WTC11 (cell line): ENCODE data around the gene NRDC. TPM values are rescaled to one million over a fixed set of nuclear protein-coding genes. Genes with fewer than 3 reads are reported as not detected.

Experiments
- ATAC-seq: fragments of 200-7000 bp; cut with Tn5 transposase; 2 replicates; pipeline ENCODE4 v1.10.0; 2021; ENCODE audit warnings: mild to moderate bottlenecking, moderate library complexity
- CTCF ChIA-PET: fragments of 300-600 bp; sonication (Branson Sonifier 250); formaldehyde crosslinking; loops from one replicate; lab custom pipeline; 2021; ENCODE audit warnings: antibody characterized with exemption; lab: Charles Lee
- POLR2A ChIA-PET: fragments of 350-600 bp; sonication (Branson Sonifier 250); formaldehyde crosslinking; loops from one replicate; lab custom pipeline; 2021; ENCODE audit warnings: antibody characterized with exemption; lab: Charles Lee
- DNase-seq: peaks from one replicate; pipeline ENCODE4 v3.0.0; 2021; ENCODE audit warnings: low spot score
- H3K27ac Mint-ChIP-seq: 2 replicates; pipeline ENCODE4 v1.8.0; 2021; ENCODE audit warnings: mixed read lengths
- H3K27me3 Mint-ChIP-seq: 2 replicates; pipeline ENCODE4 v1.8.0; 2021; ENCODE audit warnings: low read depth, mild to moderate bottlenecking, moderate library complexity, mixed read lengths
- H3K36me3 Mint-ChIP-seq: 2 replicates; pipeline ENCODE4 v1.8.0; 2021; ENCODE audit warnings: mixed read lengths
- H3K4me1 Mint-ChIP-seq: 2 replicates; pipeline ENCODE4 v1.8.0; 2022; ENCODE audit warnings: mixed read lengths
- H3K4me3 Mint-ChIP-seq: 2 replicates; pipeline ENCODE4 v1.8.0; 2021; ENCODE audit warnings: mild to moderate bottlenecking, moderate library complexity, mixed read lengths
- H3K9me3 Mint-ChIP-seq: 2 replicates; pipeline ENCODE4 v1.8.0; 2021; ENCODE audit warnings: mixed read lengths
- ETV6 ChIP-seq: sonication (generic); formaldehyde crosslinking; IDR thresholded peaks from 2 replicates; pipeline ENCODE4 v1.8.1; 2022; ENCODE audit warnings: mild to moderate bottlenecking, missing genetic modification reagents
- FOXP1 ChIP-seq: sonication (generic); formaldehyde crosslinking; IDR thresholded peaks from 2 replicates; pipeline ENCODE4 v1.8.0; 2022; ENCODE audit warnings: missing genetic modification reagents, mild to moderate bottlenecking, moderate library complexity, borderline replicate concordance
- GTF2I ChIP-seq: fragments of 250-450 bp; sonication (Bioruptor Pico); conservative IDR thresholded peaks from 2 replicates; pipeline ENCODE4 v1.4.0; 2021; ENCODE audit warnings: mild to moderate bottlenecking
- IRF2 ChIP-seq: sonication (generic); formaldehyde crosslinking; IDR thresholded peaks from 2 replicates; pipeline ENCODE4 v1.8.0; 2022; ENCODE audit warnings: low read depth, missing genetic modification reagents, borderline replicate concordance
- SMAD3 ChIP-seq: sonication (generic); formaldehyde crosslinking; IDR thresholded peaks from 2 replicates; pipeline ENCODE4 v1.8.0; 2022; ENCODE audit warnings: missing genetic modification reagents, mild to moderate bottlenecking, borderline replicate concordance
- SMAD4 ChIP-seq: sonication (generic); formaldehyde crosslinking; IDR thresholded peaks from 2 replicates; pipeline ENCODE4 v1.8.0; 2022; ENCODE audit warnings: mild to moderate bottlenecking, missing genetic modification reagents
- ZNF138 ChIP-seq: sonication (generic); formaldehyde crosslinking; conservative IDR thresholded peaks from 2 replicates; pipeline ENCODE4 v1.8.1; 2022; ENCODE audit warnings: mild to moderate bottlenecking, moderate library complexity, missing genetic modification reagents
- ZNF263 ChIP-seq: sonication (generic); formaldehyde crosslinking; IDR thresholded peaks from 2 replicates; pipeline ENCODE4 v1.8.1; 2022; ENCODE audit warnings: low read depth, mild to moderate bottlenecking, moderate library complexity, missing genetic modification reagents
- ZNF396 ChIP-seq: fragments of 250-450 bp; sonication (Bioruptor Pico); IDR thresholded peaks from 2 replicates; pipeline ENCODE4 v1.8.0; 2021; ENCODE audit warnings: mild to moderate bottlenecking, moderate library complexity, borderline replicate concordance
- ZNF671 ChIP-seq: fragments of 250-450 bp; sonication (Bioruptor Pico); IDR thresholded peaks from 2 replicates; pipeline ENCODE4 v1.8.0; 2021; ENCODE audit warnings: mild to moderate bottlenecking
- total RNA-seq: library from RNA; stranded (reverse); gene quantifications from 3 replicates; pipeline ENCODE4 v1.2.3, GENCODE V29; 2021
- TF ChIP-seq, protein P1 (sequence below): sonication (generic); formaldehyde crosslinking; IDR thresholded peaks from 2 replicates; pipeline ENCODE4 v1.8.1; 2022; ENCODE audit warnings: mild to moderate bottlenecking, missing genetic modification reagents, moderate library complexity, borderline replicate concordance
- TF ChIP-seq, protein P2 (sequence below): fragments of 250-450 bp; sonication (Bioruptor Pico); IDR thresholded peaks from 2 replicates; pipeline ENCODE4 v2.1.2; 2022; ENCODE audit warnings: mild to moderate bottlenecking, moderate library complexity
- TF ChIP-seq, protein P3 (sequence below): fragments of 250-450 bp; sonication (Bioruptor Pico); IDR thresholded peaks from 2 replicates; pipeline ENCODE4 v1.9.0; 2021; ENCODE audit warnings: mild to moderate bottlenecking
- TF ChIP-seq, protein P4 (sequence below): sonication (generic); formaldehyde crosslinking; conservative IDR thresholded peaks from 2 replicates; pipeline ENCODE4 v1.8.1; 2023; ENCODE audit warnings: mild to moderate bottlenecking, low read depth, missing genetic modification reagents, moderate library complexity
- TF ChIP-seq, protein P5 (sequence below): sonication (generic); formaldehyde crosslinking; IDR thresholded peaks from 2 replicates; pipeline ENCODE4 v1.8.1; 2023; ENCODE audit warnings: mild to moderate bottlenecking, missing genetic modification reagents
- TF ChIP-seq, protein P6 (sequence below): sonication (generic); formaldehyde crosslinking; IDR thresholded peaks from 2 replicates; pipeline ENCODE4 v1.8.0; 2023; ENCODE audit warnings: missing genetic modification reagents
- TF ChIP-seq, protein P7 (sequence below): sonication (generic); formaldehyde crosslinking; IDR thresholded peaks from 2 replicates; pipeline ENCODE4 v1.8.0; 2022; ENCODE audit warnings: mild to moderate bottlenecking, missing genetic modification reagents
- TF ChIP-seq, protein P8 (sequence below): fragments of 250-450 bp; sonication (Bioruptor Pico); IDR thresholded peaks from 2 replicates; pipeline ENCODE4 v1.8.0; 2021; ENCODE audit warnings: mild to moderate bottlenecking

The NRDC gene
- total RNA-seq, 1 experiment from 2014 or later, result 201 TPM

DNA sequence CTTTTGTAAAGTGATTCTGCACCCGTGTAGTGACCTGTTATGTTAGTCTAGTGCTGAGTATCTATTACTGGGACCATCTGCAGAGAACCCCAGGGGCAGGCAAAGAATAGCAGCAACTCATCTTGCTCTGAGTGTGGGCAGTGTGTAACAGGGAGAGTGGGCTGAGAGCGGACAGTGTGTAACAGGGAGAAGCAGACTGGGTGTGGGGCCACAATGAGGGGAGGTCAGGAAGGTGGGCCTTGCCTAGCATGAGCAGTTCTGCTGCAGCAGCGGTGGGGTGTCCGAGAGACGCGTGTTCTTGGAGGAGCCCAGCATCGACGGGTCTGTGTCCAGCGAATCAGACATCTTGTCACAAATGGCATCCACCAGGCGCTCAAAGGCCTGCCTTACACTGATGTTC is 41.2 kb upstream of the NRDC start (continued):
- TF ChIP-seq, protein P1, sequence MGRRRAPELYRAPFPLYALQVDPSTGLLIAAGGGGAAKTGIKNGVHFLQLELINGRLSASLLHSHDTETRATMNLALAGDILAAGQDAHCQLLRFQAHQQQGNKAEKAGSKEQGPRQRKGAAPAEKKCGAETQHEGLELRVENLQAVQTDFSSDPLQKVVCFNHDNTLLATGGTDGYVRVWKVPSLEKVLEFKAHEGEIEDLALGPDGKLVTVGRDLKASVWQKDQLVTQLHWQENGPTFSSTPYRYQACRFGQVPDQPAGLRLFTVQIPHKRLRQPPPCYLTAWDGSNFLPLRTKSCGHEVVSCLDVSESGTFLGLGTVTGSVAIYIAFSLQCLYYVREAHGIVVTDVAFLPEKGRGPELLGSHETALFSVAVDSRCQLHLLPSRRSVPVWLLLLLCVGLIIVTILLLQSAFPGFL, result no peak
- no peak for TF ChIP-seq IRF2 (CRISPR knock-in tag)
- TF ChIP-seq, protein P2, sequence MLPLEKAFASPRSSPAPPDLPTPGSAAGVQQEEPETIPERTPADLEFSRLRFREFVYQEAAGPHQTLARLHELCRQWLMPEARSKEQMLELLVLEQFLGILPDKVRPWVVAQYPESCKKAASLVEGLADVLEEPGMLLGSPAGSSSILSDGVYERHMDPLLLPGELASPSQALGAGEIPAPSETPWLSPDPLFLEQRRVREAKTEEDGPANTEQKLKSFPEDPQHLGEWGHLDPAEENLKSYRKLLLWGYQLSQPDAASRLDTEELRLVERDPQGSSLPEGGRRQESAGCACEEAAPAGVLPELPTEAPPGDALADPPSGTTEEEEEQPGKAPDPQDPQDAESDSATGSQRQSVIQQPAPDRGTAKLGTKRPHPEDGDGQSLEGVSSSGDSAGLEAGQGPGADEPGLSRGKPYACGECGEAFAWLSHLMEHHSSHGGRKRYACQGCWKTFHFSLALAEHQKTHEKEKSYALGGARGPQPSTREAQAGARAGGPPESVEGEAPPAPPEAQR, result no peak
- TF ChIP-seq, protein P3, sequence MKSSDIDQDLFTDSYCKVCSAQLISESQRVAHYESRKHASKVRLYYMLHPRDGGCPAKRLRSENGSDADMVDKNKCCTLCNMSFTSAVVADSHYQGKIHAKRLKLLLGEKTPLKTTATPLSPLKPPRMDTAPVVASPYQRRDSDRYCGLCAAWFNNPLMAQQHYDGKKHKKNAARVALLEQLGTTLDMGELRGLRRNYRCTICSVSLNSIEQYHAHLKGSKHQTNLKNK, result no peak
- TF ChIP-seq, protein P4, sequence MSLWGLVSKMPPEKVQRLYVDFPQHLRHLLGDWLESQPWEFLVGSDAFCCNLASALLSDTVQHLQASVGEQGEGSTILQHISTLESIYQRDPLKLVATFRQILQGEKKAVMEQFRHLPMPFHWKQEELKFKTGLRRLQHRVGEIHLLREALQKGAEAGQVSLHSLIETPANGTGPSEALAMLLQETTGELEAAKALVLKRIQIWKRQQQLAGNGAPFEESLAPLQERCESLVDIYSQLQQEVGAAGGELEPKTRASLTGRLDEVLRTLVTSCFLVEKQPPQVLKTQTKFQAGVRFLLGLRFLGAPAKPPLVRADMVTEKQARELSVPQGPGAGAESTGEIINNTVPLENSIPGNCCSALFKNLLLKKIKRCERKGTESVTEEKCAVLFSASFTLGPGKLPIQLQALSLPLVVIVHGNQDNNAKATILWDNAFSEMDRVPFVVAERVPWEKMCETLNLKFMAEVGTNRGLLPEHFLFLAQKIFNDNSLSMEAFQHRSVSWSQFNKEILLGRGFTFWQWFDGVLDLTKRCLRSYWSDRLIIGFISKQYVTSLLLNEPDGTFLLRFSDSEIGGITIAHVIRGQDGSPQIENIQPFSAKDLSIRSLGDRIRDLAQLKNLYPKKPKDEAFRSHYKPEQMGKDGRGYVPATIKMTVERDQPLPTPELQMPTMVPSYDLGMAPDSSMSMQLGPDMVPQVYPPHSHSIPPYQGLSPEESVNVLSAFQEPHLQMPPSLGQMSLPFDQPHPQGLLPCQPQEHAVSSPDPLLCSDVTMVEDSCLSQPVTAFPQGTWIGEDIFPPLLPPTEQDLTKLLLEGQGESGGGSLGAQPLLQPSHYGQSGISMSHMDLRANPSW (CRISPR knock-in tag), result no peak
- TF ChIP-seq ZNF671 (CRISPR knock-in tag), result no peak
- no peak for TF ChIP-seq ZNF138
- no peak for TF ChIP-seq GTF2I
- no peak for TF ChIP-seq FOXP1
- no peak for TF ChIP-seq SMAD4 (CRISPR knock-in tag)

DNA sequence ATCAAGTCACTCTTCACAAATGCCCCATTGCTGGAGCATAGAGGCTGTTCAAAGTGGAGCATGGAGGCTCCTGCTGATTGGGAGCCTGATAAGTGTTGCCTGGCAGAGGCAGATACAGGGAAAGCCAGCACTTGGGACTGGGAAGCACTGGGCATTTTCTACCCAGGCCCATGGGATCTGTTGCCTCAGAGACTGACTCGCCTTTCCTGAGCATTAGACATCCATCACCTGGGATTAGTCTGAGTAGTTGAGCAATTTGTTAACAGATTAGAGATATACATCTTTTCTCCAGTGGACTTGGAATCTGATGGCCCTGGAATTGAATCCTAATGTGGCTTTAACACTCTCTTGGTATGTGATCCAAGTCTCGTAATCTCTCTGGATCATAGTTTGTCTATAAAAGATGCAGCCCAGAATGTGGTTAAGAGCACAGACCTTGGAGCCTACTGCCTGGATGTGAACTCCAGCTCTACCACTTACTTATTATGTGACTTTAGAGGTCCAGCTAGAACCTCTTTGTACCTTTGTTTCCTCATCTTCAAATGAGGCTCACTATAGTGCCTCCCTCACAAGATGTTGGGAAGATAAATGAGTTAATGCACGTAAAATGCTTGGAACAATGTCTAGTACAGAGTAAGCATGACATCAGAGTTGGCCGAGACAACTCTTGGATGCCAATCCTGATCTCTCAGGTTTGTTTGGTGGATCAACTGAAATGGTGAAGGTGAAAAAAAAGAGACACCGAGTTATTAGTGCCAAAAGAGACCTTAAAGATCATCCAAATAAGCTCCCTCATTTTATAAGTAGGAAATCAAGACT is 38.3 kb upstream of the NRDC start:
- TF ChIP-seq, protein P5, sequence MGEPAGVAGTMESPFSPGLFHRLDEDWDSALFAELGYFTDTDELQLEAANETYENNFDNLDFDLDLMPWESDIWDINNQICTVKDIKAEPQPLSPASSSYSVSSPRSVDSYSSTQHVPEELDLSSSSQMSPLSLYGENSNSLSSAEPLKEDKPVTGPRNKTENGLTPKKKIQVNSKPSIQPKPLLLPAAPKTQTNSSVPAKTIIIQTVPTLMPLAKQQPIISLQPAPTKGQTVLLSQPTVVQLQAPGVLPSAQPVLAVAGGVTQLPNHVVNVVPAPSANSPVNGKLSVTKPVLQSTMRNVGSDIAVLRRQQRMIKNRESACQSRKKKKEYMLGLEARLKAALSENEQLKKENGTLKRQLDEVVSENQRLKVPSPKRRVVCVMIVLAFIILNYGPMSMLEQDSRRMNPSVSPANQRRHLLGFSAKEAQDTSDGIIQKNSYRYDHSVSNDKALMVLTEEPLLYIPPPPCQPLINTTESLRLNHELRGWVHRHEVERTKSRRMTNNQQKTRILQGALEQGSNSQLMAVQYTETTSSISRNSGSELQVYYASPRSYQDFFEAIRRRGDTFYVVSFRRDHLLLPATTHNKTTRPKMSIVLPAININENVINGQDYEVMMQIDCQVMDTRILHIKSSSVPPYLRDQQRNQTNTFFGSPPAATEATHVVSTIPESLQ (CRISPR knock-in tag), result no peak
- TF ChIP-seq ZNF263 (no peak), SMAD3 (CRISPR knock-in tag) (no peak), ETV6 (CRISPR knock-in tag) (no peak), IRF2 (CRISPR knock-in tag) (no peak), ZNF396 (no peak)
- TF ChIP-seq, protein P6, sequence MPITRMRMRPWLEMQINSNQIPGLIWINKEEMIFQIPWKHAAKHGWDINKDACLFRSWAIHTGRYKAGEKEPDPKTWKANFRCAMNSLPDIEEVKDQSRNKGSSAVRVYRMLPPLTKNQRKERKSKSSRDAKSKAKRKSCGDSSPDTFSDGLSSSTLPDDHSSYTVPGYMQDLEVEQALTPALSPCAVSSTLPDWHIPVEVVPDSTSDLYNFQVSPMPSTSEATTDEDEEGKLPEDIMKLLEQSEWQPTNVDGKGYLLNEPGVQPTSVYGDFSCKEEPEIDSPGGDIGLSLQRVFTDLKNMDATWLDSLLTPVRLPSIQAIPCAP (CRISPR knock-in tag), result no peak
- TF ChIP-seq, protein P1, result no peak
- TF ChIP-seq, protein P7, sequence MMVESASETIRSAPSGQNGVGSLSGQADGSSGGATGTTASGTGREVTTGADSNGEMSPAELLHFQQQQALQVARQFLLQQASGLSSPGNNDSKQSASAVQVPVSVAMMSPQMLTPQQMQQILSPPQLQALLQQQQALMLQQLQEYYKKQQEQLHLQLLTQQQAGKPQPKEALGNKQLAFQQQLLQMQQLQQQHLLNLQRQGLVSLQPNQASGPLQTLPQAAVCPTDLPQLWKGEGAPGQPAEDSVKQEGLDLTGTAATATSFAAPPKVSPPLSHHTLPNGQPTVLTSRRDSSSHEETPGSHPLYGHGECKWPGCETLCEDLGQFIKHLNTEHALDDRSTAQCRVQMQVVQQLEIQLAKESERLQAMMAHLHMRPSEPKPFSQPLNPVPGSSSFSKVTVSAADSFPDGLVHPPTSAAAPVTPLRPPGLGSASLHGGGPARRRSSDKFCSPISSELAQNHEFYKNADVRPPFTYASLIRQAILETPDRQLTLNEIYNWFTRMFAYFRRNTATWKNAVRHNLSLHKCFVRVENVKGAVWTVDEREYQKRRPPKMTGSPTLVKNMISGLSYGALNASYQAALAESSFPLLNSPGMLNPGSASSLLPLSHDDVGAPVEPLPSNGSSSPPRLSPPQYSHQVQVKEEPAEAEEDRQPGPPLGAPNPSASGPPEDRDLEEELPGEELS (CRISPR knock-in tag), result no peak
- TF ChIP-seq, protein P8, sequence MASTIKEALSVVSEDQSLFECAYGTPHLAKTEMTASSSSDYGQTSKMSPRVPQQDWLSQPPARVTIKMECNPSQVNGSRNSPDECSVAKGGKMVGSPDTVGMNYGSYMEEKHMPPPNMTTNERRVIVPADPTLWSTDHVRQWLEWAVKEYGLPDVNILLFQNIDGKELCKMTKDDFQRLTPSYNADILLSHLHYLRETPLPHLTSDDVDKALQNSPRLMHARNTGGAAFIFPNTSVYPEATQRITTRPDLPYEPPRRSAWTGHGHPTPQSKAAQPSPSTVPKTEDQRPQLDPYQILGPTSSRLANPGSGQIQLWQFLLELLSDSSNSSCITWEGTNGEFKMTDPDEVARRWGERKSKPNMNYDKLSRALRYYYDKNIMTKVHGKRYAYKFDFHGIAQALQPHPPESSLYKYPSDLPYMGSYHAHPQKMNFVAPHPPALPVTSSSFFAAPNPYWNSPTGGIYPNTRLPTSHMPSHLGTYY (CRISPR knock-in tag), result no peak
- H3K9me3 Mint-ChIP-seq, result no peaks in the 10 kb centered on the region
- H3K4me3 Mint-ChIP-seq, result no peak overlapping the region
- H3K27me3 Mint-ChIP-seq, result no peaks in the 10 kb centered on the region
- ChIA-PET CTCF (no interaction called here), POLR2A (interaction anchor here (0.6 kb wide), 1 partner anchor 95 kb away, joined by 3 read pairs; no protein-coding TSS in a partner anchor)
- H3K36me3 Mint-ChIP-seq, result peaks cover 34% of the 10 kb centered on the region
- H3K4me1 Mint-ChIP-seq, result peaks cover 14% of the 10 kb centered on the region
- H3K27ac Mint-ChIP-seq, result no peak overlapping the region
- ATAC-seq, result no peak
- no peak for DNase-seq
